ENCODE data around the gene GABBR1.

GRCh38 chr6:29673161-29673560 is 40.2 kb upstream of the GABBR1 start:
- TF ChIP-seq, protein P1, sequence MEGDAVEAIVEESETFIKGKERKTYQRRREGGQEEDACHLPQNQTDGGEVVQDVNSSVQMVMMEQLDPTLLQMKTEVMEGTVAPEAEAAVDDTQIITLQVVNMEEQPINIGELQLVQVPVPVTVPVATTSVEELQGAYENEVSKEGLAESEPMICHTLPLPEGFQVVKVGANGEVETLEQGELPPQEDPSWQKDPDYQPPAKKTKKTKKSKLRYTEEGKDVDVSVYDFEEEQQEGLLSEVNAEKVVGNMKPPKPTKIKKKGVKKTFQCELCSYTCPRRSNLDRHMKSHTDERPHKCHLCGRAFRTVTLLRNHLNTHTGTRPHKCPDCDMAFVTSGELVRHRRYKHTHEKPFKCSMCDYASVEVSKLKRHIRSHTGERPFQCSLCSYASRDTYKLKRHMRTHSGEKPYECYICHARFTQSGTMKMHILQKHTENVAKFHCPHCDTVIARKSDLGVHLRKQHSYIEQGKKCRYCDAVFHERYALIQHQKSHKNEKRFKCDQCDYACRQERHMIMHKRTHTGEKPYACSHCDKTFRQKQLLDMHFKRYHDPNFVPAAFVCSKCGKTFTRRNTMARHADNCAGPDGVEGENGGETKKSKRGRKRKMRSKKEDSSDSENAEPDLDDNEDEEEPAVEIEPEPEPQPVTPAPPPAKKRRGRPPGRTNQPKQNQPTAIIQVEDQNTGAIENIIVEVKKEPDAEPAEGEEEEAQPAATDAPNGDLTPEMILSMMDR (IDR thresholded peaks at IDR 0.05): no peak
- no peak for TF ChIP-seq POLR2A (IDR thresholded peaks at IDR 0.05)
